ENCODE data around the gene CTSA. TPM values are rescaled to one million over a fixed set of nuclear protein-coding genes. Genes with fewer than 3 reads are reported as not detected.

CTSA gene
- total RNA-seq, 1 donor from 2014 or later = 69.0 TPM

GRCh38 chr20:45842169-45842812 lies 48.8 kb upstream of the CTSA start:
- H2AFZ ChIP-seq (ENCODE audit: low read depth, low read length) = no peak overlapping the region
- H3K79me2 ChIP-seq (ENCODE audit: insufficient read depth, low read length) = no peaks in the 10 kb centered on the region
- no peaks in the 10 kb centered on the region for H3K27me3 ChIP-seq (ENCODE audit: insufficient read depth, low read length)
- DNase-seq (ENCODE audit: low read depth) (no peak), FAIRE-seq (no peak)
- peaks cover 21% of the 10 kb centered on the region for H3K36me3 ChIP-seq (ENCODE audit: insufficient read depth, low read length)
- H4K20me1 ChIP-seq (ENCODE audit: insufficient read depth, low read length) = peaks cover 12% of the 10 kb centered on the region
- no peak overlapping the region for H3K4me3 Mint-ChIP-seq (ENCODE audit: unreplicated experiment)
- no peaks in the 10 kb centered on the region for H3K4me1 Mint-ChIP-seq (ENCODE audit: low read depth, unreplicated experiment)
- no peak for TF ChIP-seq EZH2 (IDR thresholded peaks at IDR 0.05; ENCODE audit: insufficient read depth, low read length)
- no peak for TF ChIP-seq CTCF (IDR thresholded peaks at IDR 0.05; ENCODE audit: insufficient read depth, low read depth, low read length)
- no peak overlapping the region for H3K27ac Mint-ChIP-seq (ENCODE audit: unreplicated experiment)
- H3K4me1 ChIP-seq (ENCODE audit: insufficient read depth, low read length) = no peaks in the 10 kb centered on the region
- H3K36me3 Mint-ChIP-seq (ENCODE audit: low read depth, unreplicated experiment) = peaks cover 20% of the 10 kb centered on the region
- H3K27ac ChIP-seq (ENCODE audit: low read depth, low read length) = no peak overlapping the region
- no peak overlapping the region for H3K4me2 ChIP-seq (ENCODE audit: low read length)
- H3K9me3 Mint-ChIP-seq (ENCODE audit: unreplicated experiment) = no peaks in the 10 kb centered on the region
- no peaks in the 10 kb centered on the region for H3K9me3 ChIP-seq (ENCODE audit: insufficient read depth, low read depth, low read length)
- H3K4me3 ChIP-seq (ENCODE audit: insufficient read depth, low read depth, low read length) = no peak overlapping the region
- no peaks in the 10 kb centered on the region for H3K27me3 Mint-ChIP-seq (ENCODE audit: low read depth, unreplicated experiment)
- H3K9ac ChIP-seq (ENCODE audit: low read length) = no peak overlapping the region

- peaks cover 12% of the 10 kb centered on the region for H4K20me1 ChIP-seq (ENCODE audit: insufficient read depth, low read length)
- H3K4me2 ChIP-seq (ENCODE audit: low read length) = no peak overlapping the region
- Mint-ChIP-seq H3K9me3 (ENCODE audit: unreplicated experiment) (no peaks in the 10 kb centered on the region), H3K4me1 (ENCODE audit: low read depth, unreplicated experiment) (no peaks in the 10 kb centered on the region), H3K27me3 (ENCODE audit: low read depth, unreplicated experiment) (no peaks in the 10 kb centered on the region), H3K4me3 (ENCODE audit: unreplicated experiment) (no peak overlapping the region), H3K27ac (ENCODE audit: unreplicated experiment) (no peak overlapping the region), H3K36me3 (ENCODE audit: low read depth, unreplicated experiment) (peaks cover 20% of the 10 kb centered on the region)
- no peak for TF ChIP-seq EZH2 (IDR thresholded peaks at IDR 0.05; ENCODE audit: insufficient read depth, low read length)
- no peak for TF ChIP-seq CTCF (IDR thresholded peaks at IDR 0.05; ENCODE audit: insufficient read depth, low read depth, low read length)
- no peak overlapping the region for H3K27ac ChIP-seq (ENCODE audit: low read depth, low read length)
- FAIRE-seq = no peak
- H3K4me1 ChIP-seq (ENCODE audit: insufficient read depth, low read length) = no peaks in the 10 kb centered on the region
- H3K27me3 ChIP-seq (ENCODE audit: insufficient read depth, low read length) = no peaks in the 10 kb centered on the region
- H2AFZ ChIP-seq (ENCODE audit: low read depth, low read length) = no peak overlapping the region
- H3K4me3 ChIP-seq (ENCODE audit: insufficient read depth, low read depth, low read length) = no peak overlapping the region
- no peaks in the 10 kb centered on the region for H3K79me2 ChIP-seq (ENCODE audit: insufficient read depth, low read length)
- H3K9ac ChIP-seq (ENCODE audit: low read length) = no peak overlapping the region
- DNase-seq (ENCODE audit: low read depth) = no peak
- no peaks in the 10 kb centered on the region for H3K9me3 ChIP-seq (ENCODE audit: insufficient read depth, low read depth, low read length)
- peaks cover 21% of the 10 kb centered on the region for H3K36me3 ChIP-seq (ENCODE audit: insufficient read depth, low read length)
Observed at GRCh38 chr20:45843506-45843905, 47.6 kb upstream of the CTSA start.

- TF ChIP-seq CTCF (IDR thresholded peaks at IDR 0.05; ENCODE audit: insufficient read depth, low read depth, low read length) (no peak), EZH2 (IDR thresholded peaks at IDR 0.05; ENCODE audit: insufficient read depth, low read length) (no peak)
- no peak for FAIRE-seq
- no peak for DNase-seq (ENCODE audit: low read depth)
- no peaks in the 10 kb centered on the region for H3K27me3 Mint-ChIP-seq (ENCODE audit: low read depth, unreplicated experiment)
- H2AFZ ChIP-seq (ENCODE audit: low read depth, low read length) = no peak overlapping the region
- peaks cover 23% of the 10 kb centered on the region for H3K36me3 Mint-ChIP-seq (ENCODE audit: low read depth, unreplicated experiment)
- H3K4me1 Mint-ChIP-seq (ENCODE audit: low read depth, unreplicated experiment) = no peaks in the 10 kb centered on the region
- H3K4me3 Mint-ChIP-seq (ENCODE audit: unreplicated experiment) = no peak overlapping the region
- H3K4me1 ChIP-seq (ENCODE audit: insufficient read depth, low read length) = no peaks in the 10 kb centered on the region
- H3K9me3 ChIP-seq (ENCODE audit: insufficient read depth, low read depth, low read length) = no peaks in the 10 kb centered on the region
- H3K27ac Mint-ChIP-seq (ENCODE audit: unreplicated experiment) = no peak overlapping the region
- no peak overlapping the region for H3K4me3 ChIP-seq (ENCODE audit: insufficient read depth, low read depth, low read length)
- peaks cover 15% of the 10 kb centered on the region for H4K20me1 ChIP-seq (ENCODE audit: insufficient read depth, low read length)
- no peak overlapping the region for H3K27ac ChIP-seq (ENCODE audit: low read depth, low read length)
- H3K27me3 ChIP-seq (ENCODE audit: insufficient read depth, low read length) = no peaks in the 10 kb centered on the region
- H3K9ac ChIP-seq (ENCODE audit: low read length) = no peak overlapping the region
- peaks cover 21% of the 10 kb centered on the region for H3K36me3 ChIP-seq (ENCODE audit: insufficient read depth, low read length)
- H3K9me3 Mint-ChIP-seq (ENCODE audit: unreplicated experiment) = no peaks in the 10 kb centered on the region
- no peaks in the 10 kb centered on the region for H3K79me2 ChIP-seq (ENCODE audit: insufficient read depth, low read length)
- H3K4me2 ChIP-seq (ENCODE audit: low read length) = no peak overlapping the region
Observed at GRCh38 chr20:45845452-45845851, 45.7 kb upstream of the CTSA start.

All from astrocyte (in vitro differentiated cells and primary cell).